GM19351 (cell line): ENCODE results near the gene LRRC26.

Source experiments
- ATAC-seq: cut with Tn5 transposase; IDR thresholded peaks from one replicate; pipeline ENCODE4 v1.9.1; 2021; ENCODE audit warnings: mild to moderate bottlenecking, moderate library complexity; ENCODE audit not compliant: unreplicated experiment

LRRC26 gene

DNA sequence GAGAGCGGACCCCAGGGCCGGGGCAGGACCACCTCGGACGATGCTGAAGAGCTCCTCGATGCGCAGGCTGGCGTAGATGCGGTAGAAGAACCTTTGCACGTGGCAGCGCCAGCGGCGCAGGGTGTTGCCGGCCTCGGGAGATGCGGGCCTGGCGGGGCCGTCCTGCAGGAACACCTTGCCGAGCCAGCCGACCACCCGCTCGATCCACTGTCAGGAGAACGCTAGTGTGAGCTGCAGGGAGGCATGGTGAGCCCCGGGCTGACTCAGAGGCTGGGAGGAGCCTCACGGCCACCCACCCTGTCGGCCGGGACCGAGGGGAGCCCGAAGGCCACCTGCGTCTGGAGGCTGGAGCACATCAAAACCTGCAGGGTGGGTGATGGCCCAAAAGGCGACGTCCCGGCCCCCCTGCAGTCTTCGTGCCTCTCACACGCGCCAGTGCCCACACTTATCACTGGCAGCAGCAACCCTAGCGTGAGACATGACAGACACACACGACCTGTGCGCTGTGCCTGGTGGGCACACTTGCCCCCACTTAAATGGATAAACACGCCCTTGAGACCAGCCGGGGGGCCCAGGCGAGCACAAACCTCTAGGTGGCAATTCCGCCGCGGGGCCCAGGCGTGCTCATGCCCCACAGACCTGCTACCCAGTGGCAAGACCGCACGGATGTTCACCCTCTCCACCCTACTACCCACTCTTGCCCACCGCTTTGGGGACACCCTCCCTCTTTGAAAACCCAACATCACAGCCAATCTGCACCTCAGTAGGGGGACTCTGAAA is 15.2 kb upstream of the LRRC26 start:
- ATAC-seq = no peak

DNA sequence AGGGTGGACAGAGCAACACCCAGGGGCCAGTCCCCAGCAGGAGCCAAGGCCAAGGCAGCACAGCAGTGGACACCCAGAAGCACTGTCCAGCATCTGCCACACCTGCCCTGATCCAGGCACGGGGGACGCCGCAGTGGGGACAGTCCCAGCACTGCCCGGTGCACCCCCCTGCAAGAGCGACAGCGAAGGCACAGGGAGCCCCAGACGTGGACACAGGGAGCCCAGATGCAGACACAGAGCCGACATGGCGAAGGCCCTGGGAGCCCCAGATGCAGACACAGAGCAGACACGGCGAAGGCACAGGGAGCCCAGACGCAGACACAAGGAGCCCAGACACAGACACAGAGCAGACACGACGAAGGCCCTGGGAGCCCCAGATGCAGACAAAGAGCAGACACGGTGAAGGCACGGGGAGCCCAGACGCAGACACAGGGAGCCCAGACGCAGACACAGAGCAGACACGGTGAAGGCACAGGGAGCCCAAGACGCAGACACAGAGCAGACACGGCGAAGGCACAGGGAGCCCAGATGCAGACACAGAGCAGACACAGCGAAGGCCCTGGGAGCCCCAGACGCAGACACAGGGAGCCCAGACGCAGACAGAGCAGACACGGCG is 14.2 kb upstream of the LRRC26 start:
- no peak for ATAC-seq

DNA sequence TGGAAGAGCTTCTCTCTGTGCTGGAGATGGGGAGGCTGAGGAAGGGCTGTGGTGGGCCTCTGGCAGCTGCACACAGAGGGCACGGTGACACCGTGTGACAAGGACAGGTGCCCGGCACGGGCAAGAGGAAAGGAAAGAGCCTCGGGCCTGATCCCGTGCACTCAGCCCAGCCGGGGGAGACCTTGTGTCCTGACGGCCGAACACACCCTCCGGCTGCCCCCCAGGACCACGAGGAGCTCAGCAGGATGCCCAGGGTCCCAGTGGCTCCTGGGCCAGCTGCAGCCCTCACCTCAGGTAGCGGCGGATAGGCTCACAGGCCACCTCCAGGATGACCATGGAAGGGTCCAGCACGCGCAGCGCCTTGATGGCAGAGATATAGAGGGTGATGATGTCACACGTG is 13.0 kb upstream of the LRRC26 start:
- no peak for ATAC-seq

DNA sequence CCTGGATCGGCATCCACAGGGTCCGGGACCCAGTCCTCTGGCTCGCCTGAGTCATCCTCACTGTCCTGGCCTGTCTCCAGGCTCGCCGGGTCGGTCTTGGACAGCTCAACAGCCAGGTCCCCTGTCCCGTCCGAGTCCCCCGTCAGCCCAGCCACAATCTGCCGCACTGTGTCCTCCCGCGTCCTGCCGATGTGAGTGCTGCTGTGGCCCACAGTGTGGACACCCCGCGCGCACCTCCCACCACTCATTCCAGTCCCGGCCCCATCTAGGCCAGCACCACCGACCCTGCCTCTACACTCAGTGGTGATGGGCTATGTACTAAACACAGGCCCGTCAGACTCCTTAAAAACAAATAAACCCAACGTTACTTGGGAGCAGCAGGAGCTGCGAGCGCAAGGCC is 11.8 kb upstream of the LRRC26 start:
- ATAC-seq = no peak

DNA sequence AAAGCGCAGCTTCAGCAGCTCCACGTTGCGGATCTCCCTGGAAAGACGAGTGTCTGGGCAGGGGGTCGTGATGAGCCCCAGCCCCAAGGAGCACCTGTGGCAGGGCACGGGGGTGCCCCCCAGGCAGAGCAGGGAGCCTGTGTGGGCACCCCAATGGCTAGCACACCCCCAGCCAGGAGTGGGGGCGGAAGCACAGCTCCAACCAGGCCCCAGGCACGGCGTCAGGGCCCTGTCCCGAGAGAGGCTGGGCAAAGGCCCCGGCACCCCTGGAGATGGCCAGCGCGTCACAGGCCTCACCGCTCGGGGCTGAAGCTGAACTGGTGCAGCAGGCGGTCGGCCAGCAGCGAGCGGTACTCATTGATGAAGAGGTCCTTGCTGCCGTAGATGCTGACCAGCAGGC is 10.6 kb upstream of the LRRC26 start:
- ATAC-seq = no peak

DNA sequence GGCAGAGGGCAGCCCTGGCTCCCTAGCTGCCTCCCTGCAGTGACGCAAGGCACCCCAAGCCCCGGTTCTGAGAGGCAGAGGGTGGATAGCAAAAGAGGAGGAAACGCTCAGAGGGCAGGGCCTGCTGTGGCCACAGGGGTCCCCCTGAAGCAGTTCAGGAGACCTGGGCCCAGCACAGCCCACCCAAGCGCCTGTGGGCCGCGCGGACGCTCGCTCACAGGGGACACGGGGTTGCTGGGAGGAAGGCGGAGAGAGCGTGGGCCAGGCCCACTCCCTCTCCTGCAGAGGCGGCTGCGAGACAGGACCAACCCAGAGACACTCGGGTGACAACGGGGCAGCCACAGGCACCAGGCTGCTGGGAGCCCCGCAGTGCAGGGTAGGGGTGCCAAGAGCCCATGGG is 9.9 kb upstream of the LRRC26 start:
- no peak for ATAC-seq

DNA sequence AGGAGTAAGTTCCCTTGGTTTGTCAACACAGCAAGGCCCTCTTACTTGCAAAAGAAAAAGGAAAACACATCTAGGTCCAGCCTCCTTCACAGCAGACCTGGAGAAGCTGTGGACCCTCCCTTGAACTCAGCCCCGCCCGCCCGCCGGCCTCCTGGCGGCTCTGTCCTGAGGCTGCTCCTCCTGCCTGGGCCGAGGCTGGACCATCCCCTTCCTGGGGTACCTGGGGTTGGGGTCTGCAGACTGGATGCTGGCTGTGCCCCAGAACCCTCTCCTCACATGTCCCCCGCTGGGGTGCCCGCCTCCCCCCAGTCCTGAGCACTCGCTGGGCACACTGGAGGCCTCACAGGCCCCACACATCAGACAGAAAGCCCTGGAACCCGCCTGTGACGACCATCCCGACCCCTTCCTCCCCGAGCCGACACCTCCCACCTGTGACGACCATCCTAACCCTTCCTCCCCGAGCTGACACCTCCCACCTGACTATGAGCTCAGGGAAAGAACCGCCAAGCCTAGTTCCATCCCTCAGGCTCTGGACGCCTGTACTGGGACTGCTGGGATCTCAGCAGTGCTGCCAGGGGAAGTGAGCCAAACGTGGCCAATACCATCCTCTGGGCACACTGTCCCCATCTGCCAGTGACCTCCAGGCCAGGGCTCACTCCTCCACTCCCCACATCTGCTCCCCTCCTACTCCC is 9.2 kb upstream of the LRRC26 start:
- ATAC-seq = no peak

DNA sequence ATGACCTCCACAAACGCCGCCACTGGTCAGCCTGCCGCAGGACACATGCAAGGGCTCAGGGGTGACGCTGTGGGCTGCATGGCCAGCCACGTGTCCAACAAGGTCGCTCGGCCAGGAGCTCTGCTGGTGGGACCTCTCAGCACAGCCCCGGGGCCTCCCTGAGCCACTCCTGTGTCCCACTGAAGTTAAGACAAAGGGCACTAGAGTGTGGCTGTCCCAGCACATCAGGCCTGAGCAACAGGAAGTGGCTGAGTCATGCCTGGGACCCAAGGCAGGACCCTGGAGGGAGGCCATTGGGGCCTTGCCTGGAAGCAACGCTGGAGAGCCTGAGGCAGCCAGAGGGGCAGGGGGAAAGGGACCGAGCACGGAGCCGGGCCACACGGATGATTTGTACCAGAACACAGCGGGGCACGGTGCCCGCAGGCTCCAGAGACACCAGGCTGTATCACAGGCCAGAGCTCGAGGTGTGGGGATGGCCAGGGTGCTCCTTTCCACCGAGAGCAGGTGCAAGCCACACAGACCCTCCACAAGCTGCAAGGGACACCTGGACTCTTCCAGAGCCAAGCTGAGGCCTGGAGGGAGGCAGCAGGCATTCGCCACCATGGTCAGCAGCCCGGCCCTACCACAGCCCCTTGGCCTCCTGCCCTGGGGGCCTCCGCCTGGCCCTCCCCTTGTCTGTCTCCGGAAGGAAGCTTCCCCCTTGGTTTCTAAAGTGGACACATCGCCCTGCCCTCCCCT is 8.5 kb upstream of the LRRC26 start:
- no peak for ATAC-seq

DNA sequence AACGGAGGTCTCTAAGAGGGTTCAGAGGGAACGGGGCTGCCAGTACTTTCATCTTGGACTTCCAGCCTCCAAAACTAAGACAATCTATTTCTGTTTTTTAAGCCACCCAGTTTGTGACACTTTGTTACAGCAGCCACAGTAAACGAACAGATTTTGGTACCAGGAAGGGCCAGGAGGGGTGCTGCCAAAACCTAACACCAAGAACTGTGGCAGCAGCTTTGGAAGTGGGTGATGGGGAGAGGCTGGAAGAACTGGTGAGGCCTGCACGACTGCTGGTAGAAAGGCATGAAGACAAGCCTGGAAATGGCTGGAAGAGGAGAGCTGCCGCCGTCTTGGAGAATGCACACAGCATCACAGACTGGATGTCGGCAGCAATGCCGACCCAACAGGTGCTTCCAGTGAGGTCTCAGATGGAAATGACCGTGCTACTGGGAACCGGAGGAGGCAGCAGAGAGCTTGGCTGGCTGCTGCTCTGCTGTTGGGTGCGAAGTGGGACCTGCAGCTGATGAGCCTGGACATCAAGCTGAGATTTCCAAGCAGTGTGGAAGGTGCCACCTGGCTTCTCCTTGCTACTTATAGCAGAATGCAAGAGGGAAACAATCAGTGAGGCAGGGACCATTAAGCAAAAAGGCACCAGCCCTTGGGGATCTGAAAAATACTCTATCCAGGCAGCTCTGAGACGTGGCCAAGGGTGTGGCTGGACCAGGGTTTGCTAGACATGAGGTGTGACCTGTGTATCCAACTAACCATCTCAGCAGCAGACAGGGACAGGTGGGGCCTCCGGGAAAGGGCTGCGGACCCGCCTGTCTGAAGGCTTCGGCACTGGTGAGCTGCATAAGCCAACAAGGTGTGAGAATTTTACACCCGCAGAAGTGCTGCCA is 6.7 kb upstream of the LRRC26 start:
- ATAC-seq = no peak

DNA sequence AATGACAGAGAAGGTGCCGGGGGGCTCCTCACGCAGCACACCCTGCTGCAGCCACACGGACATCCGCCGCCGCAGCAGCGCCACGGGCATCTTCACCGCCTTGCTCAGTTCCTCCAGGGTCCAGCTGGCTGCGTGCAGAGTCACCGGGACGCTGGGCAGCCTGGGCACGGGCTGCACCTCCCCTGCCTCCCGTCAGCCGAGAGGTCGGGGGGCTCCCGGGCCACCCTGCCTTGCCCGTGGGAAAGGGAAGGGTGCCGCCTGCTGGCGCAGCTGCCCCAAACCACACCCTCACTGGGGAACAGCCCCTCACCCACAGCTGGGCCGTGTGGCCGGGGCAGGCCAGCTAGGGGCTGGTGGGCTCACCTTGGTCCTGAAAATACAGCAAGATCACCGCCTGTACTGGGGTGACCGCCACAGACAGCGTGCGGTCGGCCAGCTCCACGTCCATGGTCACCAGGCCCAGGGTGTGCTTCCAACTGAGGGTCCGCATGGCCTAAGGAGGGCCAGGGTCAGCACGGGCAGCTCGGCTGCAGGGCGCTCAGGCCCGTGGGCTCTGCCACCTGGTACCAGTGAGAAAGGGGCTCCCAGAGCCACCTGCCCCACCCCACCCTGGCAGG is 5.6 kb upstream of the LRRC26 start:
- no peak for ATAC-seq

DNA sequence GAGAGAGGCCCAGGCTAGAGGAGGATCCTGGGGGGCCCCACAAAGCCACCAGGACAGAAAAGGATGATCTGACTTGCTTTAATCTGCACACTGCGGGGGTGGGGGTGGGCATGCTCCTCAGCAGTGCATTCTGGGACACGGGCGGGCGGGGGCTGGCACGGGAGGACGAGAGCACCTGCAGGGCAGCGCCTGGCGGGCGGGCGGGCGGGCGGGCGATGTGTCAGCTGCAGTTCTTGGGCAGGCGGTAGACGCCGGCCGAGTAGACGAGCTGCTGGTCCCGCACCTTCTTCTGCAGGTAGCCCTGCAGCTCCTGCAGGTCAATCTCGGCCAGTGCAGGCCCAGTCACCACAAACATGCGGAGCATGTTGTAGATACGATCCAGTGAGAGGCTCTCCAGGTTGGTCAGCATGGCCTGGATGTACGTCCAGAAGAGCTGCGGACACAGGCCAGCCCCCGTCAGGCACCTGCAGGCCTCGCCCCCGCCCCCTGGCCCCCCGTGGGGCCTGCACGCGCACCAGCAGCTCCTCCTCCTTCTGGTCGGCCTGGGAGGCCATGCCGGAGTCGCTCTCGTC is 5.0 kb upstream of the LRRC26 start:
- ATAC-seq = no peak

DNA sequence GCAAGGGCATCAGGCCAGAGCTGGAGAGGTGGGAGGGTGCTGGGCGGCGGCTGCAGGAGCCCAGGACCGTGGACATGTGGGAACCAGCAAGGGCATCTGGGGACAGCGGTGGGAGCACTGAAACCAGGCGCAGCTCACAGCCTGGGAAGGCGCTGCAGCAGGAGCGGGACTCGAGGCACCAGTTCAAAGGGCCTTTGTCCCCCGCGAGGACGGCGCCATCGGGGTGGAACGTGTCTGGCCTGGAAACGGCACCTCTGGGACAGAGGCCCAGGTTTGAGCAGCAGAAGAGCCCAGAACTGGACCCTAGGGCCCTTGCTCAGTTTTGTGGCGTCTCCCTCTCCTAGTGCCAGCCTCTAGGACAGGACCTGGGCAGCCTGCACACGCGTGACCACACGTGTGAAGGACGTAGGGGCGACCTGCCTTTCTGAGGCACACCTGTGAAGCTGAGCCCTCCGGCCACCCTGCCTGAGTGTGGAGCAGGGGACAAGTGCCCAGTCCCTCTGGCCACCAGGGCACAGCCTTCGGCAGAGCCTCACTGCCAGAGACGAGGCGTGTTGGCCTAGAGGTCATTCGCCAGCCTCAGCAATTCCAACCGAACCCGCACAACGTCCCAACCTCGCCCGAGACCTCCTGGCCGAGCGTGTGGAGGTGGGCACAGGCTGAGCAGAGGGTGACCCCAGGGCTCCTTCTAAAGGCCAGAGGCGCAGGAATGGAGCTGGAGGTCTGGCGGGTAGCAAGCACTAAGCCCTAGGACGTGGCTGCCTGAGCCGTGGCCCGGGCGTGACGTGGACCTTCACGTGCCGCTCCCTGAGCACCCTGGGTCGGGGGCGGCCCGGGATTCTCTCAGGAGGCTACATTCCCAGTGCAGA is 4.2 kb upstream of the LRRC26 start:
- ATAC-seq = no peak

DNA sequence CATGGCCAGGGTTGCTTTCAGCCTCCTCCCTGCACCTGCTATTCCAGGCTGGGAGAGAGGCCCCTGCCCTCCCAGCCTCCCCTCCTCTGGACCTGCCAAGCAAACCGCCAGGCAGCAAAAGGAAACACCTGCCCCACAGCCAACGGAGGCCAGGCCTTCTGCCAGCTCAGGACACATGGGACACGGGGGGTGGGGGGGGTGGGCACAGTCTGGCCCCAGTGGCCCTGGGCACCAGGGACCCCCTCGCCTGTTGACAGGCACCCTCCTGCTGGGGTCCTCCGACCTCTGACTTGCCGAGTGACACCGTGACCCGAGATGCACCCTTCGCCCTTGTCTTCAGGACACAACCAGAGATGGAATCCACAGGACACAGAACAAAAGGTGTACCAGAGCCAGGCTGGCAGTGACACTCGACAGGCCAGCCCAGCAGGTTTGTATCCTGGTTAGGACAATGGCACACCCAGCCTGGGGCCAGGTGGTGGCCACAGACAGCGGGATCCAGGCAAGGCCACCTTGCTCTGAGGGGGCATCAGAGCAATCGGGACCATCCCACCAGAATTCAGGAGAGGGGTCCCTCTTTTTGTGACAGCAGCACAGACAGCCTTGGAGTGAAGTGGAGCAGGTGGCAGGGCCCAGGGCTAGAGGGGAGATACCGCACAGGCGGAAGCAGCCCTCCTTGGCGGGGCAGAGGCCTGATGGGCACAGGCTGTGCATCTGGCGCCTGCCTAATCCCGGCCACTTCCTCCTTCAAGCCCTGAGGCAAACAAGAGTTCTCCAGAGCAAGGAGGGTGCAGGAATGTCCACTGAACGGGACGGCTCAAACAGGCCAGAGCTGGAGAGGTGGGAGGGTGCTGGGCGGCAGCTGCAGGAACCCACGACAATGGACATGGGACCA is 3.3 kb upstream of the LRRC26 start:
- ATAC-seq = no peak

DNA sequence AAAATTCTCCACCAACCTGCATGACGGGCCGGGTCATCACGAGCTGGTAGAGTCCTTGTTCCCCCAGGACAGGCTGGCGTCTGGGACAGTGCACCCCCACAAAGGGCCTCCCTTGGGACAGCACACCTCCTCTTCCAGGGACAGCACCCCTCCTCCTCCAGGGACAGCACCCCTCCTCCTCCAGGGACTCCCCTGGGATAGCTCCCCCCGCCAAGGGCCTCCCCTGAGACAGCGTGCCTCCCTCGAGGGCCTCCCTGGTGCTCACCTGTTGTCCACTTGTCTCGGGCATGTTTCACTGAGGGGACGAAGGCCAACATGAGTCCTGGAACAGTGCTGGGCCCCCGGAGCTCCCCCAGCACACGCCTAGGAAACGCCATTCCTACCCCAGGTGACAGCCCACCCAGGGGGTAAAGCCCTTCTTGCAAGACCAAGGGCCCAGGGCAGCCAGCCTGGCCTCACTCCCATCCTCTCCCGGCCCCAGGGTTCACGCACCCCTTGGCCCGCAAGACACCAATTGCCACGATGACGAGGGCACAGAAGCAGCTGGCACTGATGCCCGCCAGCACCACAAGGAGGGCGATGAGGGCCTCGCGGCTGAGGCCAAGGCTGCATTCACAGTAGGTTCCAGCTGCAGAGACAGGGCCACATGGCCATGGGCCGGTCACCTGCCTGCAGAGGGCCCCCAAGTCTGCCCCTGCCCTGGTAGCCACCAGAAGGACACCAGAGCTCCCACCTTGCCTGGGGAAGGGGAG is 1.5 kb upstream of the LRRC26 start:
- no peak for ATAC-seq

DNA sequence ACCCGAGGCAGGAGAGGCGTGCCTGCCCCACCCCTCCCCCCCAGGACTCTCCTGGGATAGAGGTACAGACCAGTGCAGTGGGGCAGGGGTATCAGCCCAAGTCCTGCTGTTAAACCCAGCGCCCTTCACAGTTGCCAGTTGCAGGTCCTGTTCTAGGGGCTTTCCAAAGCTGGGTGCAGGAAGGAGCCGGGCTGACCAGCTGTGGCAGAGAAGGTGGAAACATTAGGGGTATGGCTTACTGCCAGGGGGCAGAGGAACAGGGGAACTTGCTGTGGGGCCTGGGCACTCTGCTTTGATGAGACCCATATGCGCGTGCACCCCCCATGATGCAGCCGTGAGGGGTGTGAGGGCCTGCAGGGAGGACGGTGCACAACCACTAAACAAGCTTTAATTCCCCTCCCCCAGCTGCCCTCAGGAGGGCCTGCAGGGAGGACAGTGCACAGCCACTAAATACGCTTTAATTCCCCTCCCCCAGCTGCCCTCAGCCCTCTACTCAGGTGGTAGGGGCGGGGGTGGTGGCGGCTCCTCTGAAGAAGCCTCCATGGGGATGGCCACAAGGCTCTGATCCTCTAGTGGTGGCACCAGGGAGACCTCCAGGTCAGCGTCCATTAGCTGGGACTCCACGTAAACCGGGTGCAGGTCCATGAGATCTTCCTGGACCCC is 766 bp upstream of the LRRC26 start:
- ATAC-seq = no peak
